ENCODE measurements around the gene EFCAB6.

The EFCAB6 gene

DNA sequence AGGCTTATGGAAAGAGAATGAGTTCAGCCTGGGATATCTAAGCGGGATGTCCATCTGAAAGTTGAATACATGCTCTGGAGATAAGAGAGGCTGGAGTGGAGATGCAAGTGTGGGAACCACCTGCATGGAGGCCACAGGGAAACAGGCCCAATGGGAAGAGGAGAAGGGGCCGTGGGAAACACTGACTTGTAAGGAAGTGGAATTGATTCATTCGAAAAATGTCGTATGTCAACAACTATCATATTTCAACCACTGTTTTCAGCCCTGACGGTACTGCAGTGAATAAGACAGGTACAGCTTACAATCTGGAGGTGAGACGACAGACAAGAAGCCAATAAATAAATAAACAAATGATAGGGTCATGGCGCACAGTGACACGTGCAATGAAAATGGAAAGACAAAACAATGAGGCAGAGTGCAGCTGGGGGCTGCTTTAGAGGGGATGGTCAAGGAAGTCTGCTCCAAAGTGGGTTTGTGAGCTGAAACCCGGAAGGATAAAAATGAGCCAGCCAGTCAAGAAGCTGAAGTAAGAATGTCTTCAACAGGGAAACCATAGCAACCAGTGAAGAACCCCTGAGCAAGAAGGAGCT, 35.9 kb downstream of the EFCAB6 start:
- in situ Hi-C loops (cut with HindIII; ENCODE audit: low pct_unique_long_range_greater_than_20kb, low sequenced_read_pairs) = no loop called here
- TF ChIP-seq JUND (IDR thresholded peaks at IDR 0.05; ENCODE audit: low read depth) = no peak
- DNase-seq (ENCODE audit: low read depth in 1 of 2, low spot score in 1 of 2) = peak in 1 of 2 experiments; percentile 85

DNA sequence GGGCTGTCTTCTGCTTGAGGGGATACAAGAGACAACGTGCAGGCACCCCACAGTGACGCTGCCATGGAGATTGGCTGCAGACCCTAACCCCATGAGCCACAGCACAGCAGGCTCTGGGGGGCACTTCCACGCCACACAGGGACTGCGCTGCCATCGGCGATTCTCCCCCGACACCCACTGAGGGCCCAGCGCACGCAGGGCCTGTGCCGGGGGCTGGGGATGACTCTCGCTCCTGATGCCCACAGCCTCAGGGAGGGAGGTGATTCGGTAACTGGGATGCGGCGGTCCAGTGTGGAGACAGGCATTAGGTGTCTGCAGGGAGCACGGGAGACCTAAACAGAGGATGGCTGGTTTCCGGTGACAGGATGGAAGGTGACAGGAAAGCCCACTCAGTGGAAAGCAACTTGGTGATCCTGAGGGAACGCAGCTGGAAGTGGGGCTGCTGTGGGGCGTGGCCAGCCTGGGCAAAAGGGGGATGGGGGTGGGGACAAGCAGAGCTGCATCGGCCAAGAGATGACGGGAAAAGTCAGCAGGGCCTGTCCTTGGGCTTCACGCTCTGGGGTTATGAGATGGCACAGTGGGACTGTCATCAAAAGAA, 37.7 kb downstream of the EFCAB6 start:
- TF ChIP-seq JUND (IDR thresholded peaks at IDR 0.05; ENCODE audit: low read depth) = no peak
- DNase-seq (ENCODE audit: low read depth in 1 of 2, low spot score in 1 of 2) = no peak
- in situ Hi-C loops (cut with HindIII; ENCODE audit: low pct_unique_long_range_greater_than_20kb, low sequenced_read_pairs) = no loop called here

DNA sequence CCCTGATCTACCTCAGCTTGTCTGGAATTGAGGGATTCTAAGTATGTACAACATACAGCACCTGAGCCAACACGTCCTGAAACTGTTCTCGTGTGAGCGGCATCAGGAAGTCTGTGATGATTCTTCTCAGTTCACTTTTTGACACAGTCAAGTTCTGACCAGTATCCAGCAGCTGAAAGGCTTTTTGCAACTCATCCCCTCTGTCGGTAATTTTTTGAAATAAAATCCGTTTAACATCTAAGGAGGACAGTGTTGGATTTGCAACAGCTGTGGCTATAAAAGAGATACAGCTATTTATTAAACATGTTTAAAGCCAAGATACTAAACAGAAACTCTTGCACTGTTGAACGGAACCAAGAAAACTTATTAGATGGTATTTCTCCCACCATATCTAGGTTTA, 39.3 kb downstream of the EFCAB6 start:
- TF ChIP-seq JUND (IDR thresholded peaks at IDR 0.05; ENCODE audit: low read depth) = no peak
- no peak for DNase-seq (ENCODE audit: low read depth in 1 of 2, low spot score in 1 of 2)
- in situ Hi-C loops (cut with HindIII; ENCODE audit: low pct_unique_long_range_greater_than_20kb, low sequenced_read_pairs) = no loop called here

DNA sequence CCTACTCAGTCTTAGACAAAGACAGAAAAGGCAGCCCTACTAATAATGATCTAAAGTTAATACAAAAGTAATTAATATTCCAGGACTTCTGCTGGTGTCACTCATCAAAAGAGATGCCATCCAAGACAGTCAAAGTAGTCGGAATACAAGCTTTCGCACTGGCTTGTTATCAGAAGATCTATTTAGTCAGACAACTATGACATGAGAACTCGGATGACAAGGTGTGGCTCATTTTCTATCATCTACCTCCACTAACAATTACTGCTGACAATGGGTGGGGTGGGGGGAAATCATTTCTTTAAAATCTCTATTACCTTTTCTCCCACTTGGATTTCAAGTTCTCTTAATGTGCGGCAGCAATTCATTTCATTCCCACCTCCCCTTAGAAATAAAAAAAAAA, 56.7 kb downstream of the EFCAB6 start:
- in situ Hi-C loops (cut with HindIII; ENCODE audit: low pct_unique_long_range_greater_than_20kb, low sequenced_read_pairs) = no loop called here
- TF ChIP-seq JUND (IDR thresholded peaks at IDR 0.05; ENCODE audit: low read depth) = no peak

DNA sequence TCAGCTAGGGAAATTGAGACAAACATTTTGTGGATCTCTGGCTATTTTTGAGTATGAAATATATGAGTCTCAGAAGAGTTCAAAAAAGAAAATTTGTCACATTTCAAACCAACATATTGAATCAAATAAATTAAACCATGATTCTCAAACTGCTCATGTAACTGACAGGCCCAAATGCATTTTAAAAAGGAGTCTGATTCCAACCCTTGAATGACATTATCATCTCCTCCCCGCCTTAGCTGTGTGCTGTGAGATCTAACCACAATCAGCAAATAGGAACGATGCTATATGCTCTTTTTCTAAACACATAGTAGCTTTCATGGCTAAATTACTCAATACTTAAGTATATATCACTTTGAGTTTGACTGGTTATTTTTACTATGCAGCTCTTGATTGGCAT, 57.1 kb downstream of the EFCAB6 start:
- in situ Hi-C loops (cut with HindIII; ENCODE audit: low pct_unique_long_range_greater_than_20kb, low sequenced_read_pairs) = no loop called here
- no peak for DNase-seq (ENCODE audit: low read depth in 1 of 2, low spot score in 1 of 2)
- no peak for TF ChIP-seq JUND (IDR thresholded peaks at IDR 0.05; ENCODE audit: low read depth)

More for the DNA sequence above, 56.7 kb downstream of the EFCAB6 start:
- DNase-seq (ENCODE audit: low read depth in 1 of 2, low spot score in 1 of 2) = no peak

DNA sequence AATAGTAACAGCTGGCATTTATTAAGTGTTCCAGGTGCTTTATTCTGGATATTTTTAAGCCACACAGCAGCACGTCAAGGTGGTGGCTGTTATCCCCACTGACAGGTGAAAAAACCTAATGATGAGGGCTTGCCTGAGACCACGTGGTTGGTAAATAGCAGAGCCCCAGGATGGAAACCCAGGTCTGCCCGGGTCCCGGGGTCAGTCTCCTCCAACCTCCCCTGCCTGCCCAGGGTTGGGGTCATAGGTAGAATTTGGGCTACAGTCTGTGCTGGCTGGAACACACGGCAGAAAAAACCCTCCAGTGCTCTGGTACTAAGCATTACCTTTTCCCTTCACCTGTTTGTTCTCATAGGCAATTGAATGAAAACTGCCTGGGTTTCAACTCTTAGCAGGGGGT, 57.9 kb downstream of the EFCAB6 start:
- no peak for TF ChIP-seq JUND (IDR thresholded peaks at IDR 0.05; ENCODE audit: low read depth)
- no peak for DNase-seq (ENCODE audit: low read depth in 1 of 2, low spot score in 1 of 2)
- in situ Hi-C loops (cut with HindIII; ENCODE audit: low pct_unique_long_range_greater_than_20kb, low sequenced_read_pairs) = no loop called here

DNA sequence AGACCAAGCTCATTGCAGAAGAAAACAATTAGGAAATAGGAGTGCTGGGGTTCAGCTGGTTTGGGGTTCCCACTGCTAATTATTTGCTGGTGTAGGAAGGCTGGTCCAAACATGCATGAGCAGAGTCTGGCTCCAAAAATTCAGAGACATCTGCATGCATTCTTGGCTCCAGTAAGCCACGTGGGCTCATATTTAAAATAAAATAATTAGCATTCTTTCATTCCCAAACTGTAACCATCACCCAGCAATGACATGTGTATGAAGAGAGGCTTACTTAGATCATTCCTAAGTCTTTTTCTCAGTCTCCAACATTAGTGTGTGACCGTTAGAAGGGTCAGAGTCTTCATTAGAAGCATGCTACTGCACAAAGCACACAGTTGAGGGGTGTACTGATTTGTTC, 58.4 kb downstream of the EFCAB6 start:
- no peak for DNase-seq (ENCODE audit: low read depth in 1 of 2, low spot score in 1 of 2)
- no peak for TF ChIP-seq JUND (IDR thresholded peaks at IDR 0.05; ENCODE audit: low read depth)
- in situ Hi-C loops (cut with HindIII; ENCODE audit: low pct_unique_long_range_greater_than_20kb, low sequenced_read_pairs) = no loop called here

DNA sequence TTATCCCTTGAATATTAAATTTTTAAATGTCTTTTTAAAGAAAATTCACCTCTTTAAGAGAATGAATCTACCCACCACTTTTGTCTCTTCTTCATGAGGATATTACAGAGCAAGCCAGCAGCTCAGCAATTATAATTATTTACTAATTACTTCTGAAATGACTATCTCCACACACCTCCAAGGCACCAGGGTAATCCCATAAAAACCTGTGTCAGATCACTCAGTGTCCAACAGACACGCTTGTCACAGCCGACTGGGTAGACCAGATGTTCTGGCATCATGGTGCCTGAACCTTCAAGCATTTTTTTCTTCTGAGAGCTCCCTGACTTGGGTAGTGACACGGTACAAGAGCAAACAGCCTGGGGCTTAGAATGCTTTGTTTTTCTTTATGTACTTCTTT, 61.4 kb downstream of the EFCAB6 start:
- in situ Hi-C loops (cut with HindIII; ENCODE audit: low pct_unique_long_range_greater_than_20kb, low sequenced_read_pairs) = no loop called here
- TF ChIP-seq JUND (IDR thresholded peaks at IDR 0.05; ENCODE audit: low read depth) = no peak
- DNase-seq (ENCODE audit: low read depth in 1 of 2, low spot score in 1 of 2) = peak in 1 of 2 experiments; percentile 56

DNA sequence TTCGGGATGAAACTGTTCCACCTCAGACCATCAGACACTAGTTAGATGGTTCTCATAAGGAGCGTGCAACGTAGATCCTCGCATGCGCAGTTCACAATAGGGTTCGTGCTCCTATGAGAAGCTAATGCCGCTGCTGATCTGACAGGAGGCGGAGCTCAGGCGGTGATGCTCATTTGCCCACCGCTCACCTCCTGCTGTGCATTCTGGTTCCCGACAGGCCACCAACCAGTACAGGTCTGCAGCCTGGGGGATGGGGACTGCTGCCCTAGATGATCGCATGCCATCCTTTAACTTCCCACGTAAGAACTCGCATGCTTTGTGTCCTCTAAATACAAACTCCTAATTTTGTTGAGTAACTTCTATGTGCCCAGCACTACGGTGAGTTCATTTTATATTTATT, 62.6 kb downstream of the EFCAB6 start:
- in situ Hi-C loops (cut with HindIII; ENCODE audit: low pct_unique_long_range_greater_than_20kb, low sequenced_read_pairs) = no loop called here
- DNase-seq (ENCODE audit: low read depth in 1 of 2, low spot score in 1 of 2) = no peak
- TF ChIP-seq JUND (IDR thresholded peaks at IDR 0.05; ENCODE audit: low read depth) = no peak

DNA sequence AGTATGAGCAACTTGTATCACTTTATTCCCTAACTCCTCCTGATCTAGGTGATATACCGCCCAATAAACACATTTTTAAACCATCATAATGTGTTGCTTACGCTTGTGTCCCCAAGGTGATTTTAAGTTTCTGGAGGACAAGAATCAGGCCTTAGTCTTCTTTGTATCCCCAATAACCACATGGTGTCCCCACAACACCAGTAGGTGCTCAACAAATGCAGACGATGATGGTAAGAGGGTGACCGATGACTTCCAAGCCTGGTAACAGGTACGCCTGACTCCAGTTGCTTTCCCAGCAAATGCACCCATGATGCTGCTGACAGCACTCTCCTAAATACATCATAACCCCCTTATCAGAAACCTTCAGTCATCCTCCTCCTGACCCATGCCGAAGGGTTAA, 64.2 kb downstream of the EFCAB6 start:
- TF ChIP-seq JUND (IDR thresholded peaks at IDR 0.05; ENCODE audit: low read depth) = no peak
- peak in 1 of 2 experiments; percentile 7 for DNase-seq (ENCODE audit: low read depth in 1 of 2, low spot score in 1 of 2)
- in situ Hi-C loops (cut with HindIII; ENCODE audit: low pct_unique_long_range_greater_than_20kb, low sequenced_read_pairs) = no loop called here

DNA sequence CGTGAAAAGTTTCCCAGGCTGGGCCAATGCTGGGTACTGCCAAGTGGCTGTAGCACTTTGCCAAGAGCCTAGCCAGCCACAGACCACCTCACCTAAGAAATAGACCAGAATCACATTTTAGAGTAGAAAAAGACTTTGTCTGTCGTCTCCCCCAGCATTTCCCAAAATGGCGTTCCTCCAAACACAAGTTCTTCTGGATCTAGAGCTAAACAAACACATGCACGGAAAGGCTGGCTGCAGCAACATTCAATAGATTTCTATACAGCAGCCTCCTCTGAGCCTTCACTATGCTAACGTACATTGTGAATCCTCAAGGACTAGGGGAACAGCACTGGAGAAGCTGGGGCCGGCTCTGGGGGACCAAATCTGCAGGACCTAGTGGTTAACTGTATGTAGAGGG, 65.0 kb downstream of the EFCAB6 start:
- no peak for DNase-seq (ENCODE audit: low read depth in 1 of 2, low spot score in 1 of 2)
- in situ Hi-C loops (cut with HindIII; ENCODE audit: low pct_unique_long_range_greater_than_20kb, low sequenced_read_pairs) = no loop called here
- TF ChIP-seq JUND (IDR thresholded peaks at IDR 0.05; ENCODE audit: low read depth) = no peak

DNA sequence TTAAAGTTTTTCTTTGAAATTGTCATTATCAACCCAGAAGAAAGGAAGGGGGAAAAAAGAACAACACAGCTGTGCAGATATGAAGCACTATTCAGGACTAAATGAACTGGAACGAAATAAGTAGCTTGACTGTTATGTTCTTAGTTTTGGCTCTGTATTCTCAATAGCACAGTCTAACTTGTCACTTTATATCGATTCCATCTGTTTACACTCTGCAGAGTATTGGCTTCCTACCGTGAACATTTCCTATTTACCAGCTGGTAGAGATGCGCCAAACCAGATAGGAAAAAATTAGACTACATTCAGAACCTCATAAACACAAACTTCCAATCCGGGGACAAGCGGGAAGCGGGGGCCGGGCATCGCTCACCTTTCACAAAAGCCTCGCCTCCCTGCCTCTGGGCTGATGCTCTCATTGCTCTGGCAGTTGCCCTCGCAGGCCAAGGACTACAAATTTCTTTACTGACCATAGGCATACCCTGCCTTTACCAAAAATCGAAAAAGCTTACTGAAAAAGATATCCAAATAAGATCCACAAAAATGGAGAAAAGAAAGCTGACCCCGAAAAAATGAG, 66.2 kb downstream of the EFCAB6 start:
- in situ Hi-C loops (cut with HindIII; ENCODE audit: low pct_unique_long_range_greater_than_20kb, low sequenced_read_pairs) = no loop called here
- peak; percentile 15 to 64 for DNase-seq (ENCODE audit: low read depth in 1 of 2, low spot score in 1 of 2)
- no peak for TF ChIP-seq JUND (IDR thresholded peaks at IDR 0.05; ENCODE audit: low read depth)

DNA sequence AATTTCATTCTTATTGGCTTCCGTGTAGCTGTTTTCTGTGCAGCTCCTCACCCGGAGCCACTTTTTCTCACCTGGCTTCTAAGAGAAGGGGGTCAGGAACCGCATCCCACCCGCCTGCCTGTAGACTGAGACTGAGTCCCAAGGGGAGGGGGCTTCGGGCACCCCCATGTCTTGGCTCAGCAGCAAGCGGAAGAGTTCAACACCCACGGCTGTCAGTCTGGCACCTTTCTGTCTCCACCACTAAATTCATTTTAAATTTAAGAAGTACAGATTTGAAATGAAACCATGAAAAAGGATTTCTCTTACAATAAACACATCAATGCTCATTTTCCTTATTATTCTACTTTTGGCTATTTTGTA, 66.7 kb downstream of the EFCAB6 start:
- TF ChIP-seq JUND (IDR thresholded peaks at IDR 0.05; ENCODE audit: low read depth) = no peak
- DNase-seq (ENCODE audit: low read depth in 1 of 2, low spot score in 1 of 2) = no peak
- in situ Hi-C loops (cut with HindIII; ENCODE audit: low pct_unique_long_range_greater_than_20kb, low sequenced_read_pairs) = no loop called here

Measured in T47D (cell line).